Measurements from ENCODE around the gene ATP10B. TPM values are rescaled to one million over a fixed set of nuclear protein-coding genes. Genes with fewer than 3 reads are reported as not detected.

ATP10B gene
- polyA plus RNA-seq, 1 donor from 2014 or later = 1.9 TPM

DNA sequence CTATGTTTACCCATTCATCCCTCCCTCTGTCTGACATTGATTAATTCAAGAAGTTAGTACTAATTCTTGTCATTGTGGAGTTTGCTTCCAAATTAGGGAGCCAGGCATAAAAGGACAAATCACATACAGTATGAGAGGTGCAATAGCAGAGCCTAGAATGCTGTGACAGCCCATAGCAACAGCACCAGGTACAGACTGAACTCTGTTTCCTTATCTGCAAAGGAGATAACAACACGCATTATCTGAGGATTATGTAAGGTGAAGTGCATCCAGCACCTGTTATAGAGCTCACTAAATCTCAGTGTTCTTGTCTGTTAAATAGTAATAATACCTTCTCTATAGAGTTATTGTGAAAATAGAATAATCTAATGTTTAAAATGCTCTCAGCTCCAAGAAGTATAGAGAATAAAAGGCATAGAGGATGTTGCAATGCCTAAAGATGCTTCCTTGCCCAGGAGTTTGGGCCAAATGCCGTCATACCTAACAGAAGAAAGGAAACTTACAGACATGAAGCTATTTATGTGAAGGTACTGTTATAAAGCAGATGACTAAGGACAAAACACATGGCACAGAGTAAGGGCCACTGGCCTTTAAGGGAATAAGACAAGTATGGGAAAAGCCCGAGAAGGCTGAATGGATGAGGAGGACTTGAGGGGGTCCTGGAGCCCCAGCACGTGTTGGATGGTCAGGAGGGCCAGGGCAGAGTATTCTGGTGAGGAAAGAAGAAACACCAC is 214.5 kb downstream of the ATP10B start:
- Histone ChIP-seq H3F3A (ENCODE audit: insufficient read depth, low read length, poor library complexity, severe bottlenecking) (no peaks in the 10 kb centered on the region), H3K36me3 (ENCODE audit: insufficient read depth, low read length) (no peaks in the 10 kb centered on the region), H3K9me3 (ENCODE audit: low read length) (no peaks in the 10 kb centered on the region), H3K4me2 (ENCODE audit: low read length) (no peak overlapping the region), H3K9me2 (ENCODE audit: insufficient read depth, low read length) (no peaks in the 10 kb centered on the region), H2AFZ (ENCODE audit: low read depth, low read length) (no peak overlapping the region), H3K4me3 (ENCODE audit: low read length) (no peak overlapping the region), H3K9ac (ENCODE audit: low read length) (no peak overlapping the region), H3K79me2 (replicated peaks; ENCODE audit: insufficient read depth, low read length) (no peaks in the 10 kb centered on the region), H3K27ac (ENCODE audit: low read length) (no peak overlapping the region), H4K20me1 (ENCODE audit: insufficient read depth) (no peaks in the 10 kb centered on the region), H3K27me3 (ENCODE audit: insufficient read depth, low read depth, low read length) (no peaks in the 10 kb centered on the region)
- TF ChIP-seq, protein P1, sequence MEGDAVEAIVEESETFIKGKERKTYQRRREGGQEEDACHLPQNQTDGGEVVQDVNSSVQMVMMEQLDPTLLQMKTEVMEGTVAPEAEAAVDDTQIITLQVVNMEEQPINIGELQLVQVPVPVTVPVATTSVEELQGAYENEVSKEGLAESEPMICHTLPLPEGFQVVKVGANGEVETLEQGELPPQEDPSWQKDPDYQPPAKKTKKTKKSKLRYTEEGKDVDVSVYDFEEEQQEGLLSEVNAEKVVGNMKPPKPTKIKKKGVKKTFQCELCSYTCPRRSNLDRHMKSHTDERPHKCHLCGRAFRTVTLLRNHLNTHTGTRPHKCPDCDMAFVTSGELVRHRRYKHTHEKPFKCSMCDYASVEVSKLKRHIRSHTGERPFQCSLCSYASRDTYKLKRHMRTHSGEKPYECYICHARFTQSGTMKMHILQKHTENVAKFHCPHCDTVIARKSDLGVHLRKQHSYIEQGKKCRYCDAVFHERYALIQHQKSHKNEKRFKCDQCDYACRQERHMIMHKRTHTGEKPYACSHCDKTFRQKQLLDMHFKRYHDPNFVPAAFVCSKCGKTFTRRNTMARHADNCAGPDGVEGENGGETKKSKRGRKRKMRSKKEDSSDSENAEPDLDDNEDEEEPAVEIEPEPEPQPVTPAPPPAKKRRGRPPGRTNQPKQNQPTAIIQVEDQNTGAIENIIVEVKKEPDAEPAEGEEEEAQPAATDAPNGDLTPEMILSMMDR (IDR thresholded peaks at IDR 0.05; ENCODE audit: poor library complexity, severe bottlenecking) = no peak
- TF ChIP-seq TAF1 (IDR thresholded peaks at IDR 0.05; ENCODE audit: low read depth) (no peak), MXI1 (conservative IDR thresholded peaks at IDR 0.05; ENCODE audit: poor library complexity, severe bottlenecking) (no peak), POLR2AphosphoS5 (IDR thresholded peaks at IDR 0.05) (no peak), EP300 (conservative IDR thresholded peaks at IDR 0.05; ENCODE audit: poor library complexity, severe bottlenecking) (no peak), SMC3 (conservative IDR thresholded peaks at IDR 0.05; ENCODE audit: poor library complexity) (no peak), EZH2 (IDR thresholded peaks at IDR 0.05; ENCODE audit: borderline replicate concordance, insufficient read depth, low read length, poor library complexity, severe bottlenecking) (no peak), RAD21 (conservative IDR thresholded peaks at IDR 0.05) (no peak)
- TF ChIP-seq, protein P2, sequence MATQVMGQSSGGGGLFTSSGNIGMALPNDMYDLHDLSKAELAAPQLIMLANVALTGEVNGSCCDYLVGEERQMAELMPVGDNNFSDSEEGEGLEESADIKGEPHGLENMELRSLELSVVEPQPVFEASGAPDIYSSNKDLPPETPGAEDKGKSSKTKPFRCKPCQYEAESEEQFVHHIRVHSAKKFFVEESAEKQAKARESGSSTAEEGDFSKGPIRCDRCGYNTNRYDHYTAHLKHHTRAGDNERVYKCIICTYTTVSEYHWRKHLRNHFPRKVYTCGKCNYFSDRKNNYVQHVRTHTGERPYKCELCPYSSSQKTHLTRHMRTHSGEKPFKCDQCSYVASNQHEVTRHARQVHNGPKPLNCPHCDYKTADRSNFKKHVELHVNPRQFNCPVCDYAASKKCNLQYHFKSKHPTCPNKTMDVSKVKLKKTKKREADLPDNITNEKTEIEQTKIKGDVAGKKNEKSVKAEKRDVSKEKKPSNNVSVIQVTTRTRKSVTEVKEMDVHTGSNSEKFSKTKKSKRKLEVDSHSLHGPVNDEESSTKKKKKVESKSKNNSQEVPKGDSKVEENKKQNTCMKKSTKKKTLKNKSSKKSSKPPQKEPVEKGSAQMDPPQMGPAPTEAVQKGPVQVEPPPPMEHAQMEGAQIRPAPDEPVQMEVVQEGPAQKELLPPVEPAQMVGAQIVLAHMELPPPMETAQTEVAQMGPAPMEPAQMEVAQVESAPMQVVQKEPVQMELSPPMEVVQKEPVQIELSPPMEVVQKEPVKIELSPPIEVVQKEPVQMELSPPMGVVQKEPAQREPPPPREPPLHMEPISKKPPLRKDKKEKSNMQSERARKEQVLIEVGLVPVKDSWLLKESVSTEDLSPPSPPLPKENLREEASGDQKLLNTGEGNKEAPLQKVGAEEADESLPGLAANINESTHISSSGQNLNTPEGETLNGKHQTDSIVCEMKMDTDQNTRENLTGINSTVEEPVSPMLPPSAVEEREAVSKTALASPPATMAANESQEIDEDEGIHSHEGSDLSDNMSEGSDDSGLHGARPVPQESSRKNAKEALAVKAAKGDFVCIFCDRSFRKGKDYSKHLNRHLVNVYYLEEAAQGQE (IDR thresholded peaks at IDR 0.05; ENCODE audit: borderline replicate concordance) = no peak

DNA sequence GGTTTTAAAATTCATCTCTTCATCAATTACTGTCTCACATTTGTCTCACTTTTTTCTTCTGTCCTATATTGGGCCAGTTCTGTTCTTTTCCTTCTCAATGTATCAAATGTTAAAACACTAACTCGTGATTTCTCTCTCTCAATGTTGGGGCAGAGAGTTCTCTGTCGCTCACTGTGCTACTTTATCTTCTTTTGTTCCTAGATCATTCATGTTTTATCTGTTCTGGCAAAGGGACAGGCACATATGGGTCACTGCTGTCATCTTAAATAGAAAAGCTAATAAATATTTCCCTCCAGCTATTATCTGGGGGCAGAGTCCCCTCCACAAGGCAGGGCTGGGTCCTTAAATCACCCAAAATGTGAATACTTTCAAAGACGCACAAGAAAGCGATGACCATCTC is 216.3 kb downstream of the ATP10B start:
- Histone ChIP-seq H3K4me2 (ENCODE audit: low read length) (no peak overlapping the region), H3F3A (ENCODE audit: insufficient read depth, low read length, poor library complexity, severe bottlenecking) (no peaks in the 10 kb centered on the region), H2AFZ (ENCODE audit: low read depth, low read length) (no peak overlapping the region), H3K9ac (ENCODE audit: low read length) (no peak overlapping the region), H3K27me3 (ENCODE audit: insufficient read depth, low read depth, low read length) (no peaks in the 10 kb centered on the region), H4K20me1 (ENCODE audit: insufficient read depth) (no peaks in the 10 kb centered on the region), H3K27ac (ENCODE audit: low read length) (no peak overlapping the region), H3K9me3 (ENCODE audit: low read length) (no peaks in the 10 kb centered on the region), H3K4me3 (ENCODE audit: low read length) (no peak overlapping the region), H3K79me2 (replicated peaks; ENCODE audit: insufficient read depth, low read length) (no peaks in the 10 kb centered on the region), H3K36me3 (ENCODE audit: insufficient read depth, low read length) (no peaks in the 10 kb centered on the region), H3K9me2 (ENCODE audit: insufficient read depth, low read length) (no peaks in the 10 kb centered on the region)
- no peak for TF ChIP-seq EP300 (conservative IDR thresholded peaks at IDR 0.05; ENCODE audit: poor library complexity, severe bottlenecking)
- no peak for TF ChIP-seq EZH2 (IDR thresholded peaks at IDR 0.05; ENCODE audit: borderline replicate concordance, insufficient read depth, low read length, poor library complexity, severe bottlenecking)
- TF ChIP-seq RAD21 (conservative IDR thresholded peaks at IDR 0.05) = no peak
- TF ChIP-seq, protein P2 (IDR thresholded peaks at IDR 0.05; ENCODE audit: borderline replicate concordance) = no peak

Measured in neural cell (in vitro differentiated cells).